Psoas muscle (tissue), 8 donors: Measurements from ENCODE around the gene NPDC1. TPM values are rescaled to one million over a fixed set of nuclear protein-coding genes. Genes with fewer than 3 reads are reported as not detected.
A peak's percentile ranks its signal among the peaks of the same experiment; 100 is the strongest.

Experiments used
- ATAC-seq, 4 donors: fragments of 200-7000 bp; cut with Tn5 transposase; one replicate each; pipeline ENCODE4 v1.9.1; 2020; ENCODE audit warnings: moderate library complexity in 3 of 4, mild to moderate bottlenecking in 2 of 4
- DNase-seq, 2 donors: peaks; one replicate each; pipeline ENCODE4 v3.0.0-alpha.2; 2020
- H3K27ac ChIP-seq: fragments of 200-600 bp; one replicate; pipeline ENCODE4 v1.8.0; 2022
- H3K27me3 ChIP-seq, 3 donors: fragments of 200-600 bp in 1 of 3; one replicate each; pipeline versions ENCODE4 v1.6.1 to v1.8.0; 2013 to 2022; ENCODE audit warnings: low read length in 2 of 3, mild to moderate bottlenecking in 2 of 3, moderate library complexity in 1 of 3; ENCODE audit not compliant: insufficient read depth in 3 of 3
- H3K36me3 ChIP-seq, 2 donors: fragments of 200-600 bp in 1 of 2; one replicate each; pipeline versions ENCODE4 v1.6.1 to v1.8.0; 2013 to 2022; ENCODE audit warnings: low read depth in 1 of 2, mild to moderate bottlenecking in 1 of 2, moderate library complexity in 1 of 2; ENCODE audit not compliant: insufficient read depth in 1 of 2
- H3K4me1 ChIP-seq: fragments of 200-600 bp; one replicate; pipeline ENCODE4 v1.8.0; 2022
- H3K4me3 ChIP-seq: fragments of 200-600 bp; one replicate; pipeline ENCODE4 v1.8.0; 2022; ENCODE audit warnings: mild to moderate bottlenecking
- H3K9me3 ChIP-seq: fragments of 200-600 bp; one replicate; pipeline ENCODE4 v1.8.0; 2022
- CTCF ChIP-seq: fragments of 200-600 bp; IDR thresholded peaks from one replicate; pipeline ENCODE4 v1.8.0; 2022; ENCODE audit warnings: antibody characterized with exemption
- WGBS, 3 donors: extraction: QIAGEN DNeasy Blood & Tissue Kit; methylation state at CpG; one replicate each; pipeline versions ENCODE4 v1.1.6 to v1.1.7; 2013; 5-methylcytosine and 5-hydroxymethylcytosine counted together
- intact Hi-C, 2 donors: fragments of 100-400 bp; cut with DNase I; formaldehyde crosslinking; loops; one replicate each; pipeline versions ENCODE4 v1.11.0 to v1.14.2; 2022
- polyA plus RNA-seq, 3 donors: library from polyadenylated mRNA; stranded (reverse); fragments of 200-250 nt; gene quantifications; one replicate each; pipeline ENCODE4 v1.2.3, GENCODE V29; 2013
- total RNA-seq, 4 donors: library from RNA; stranded (reverse); fragmentation: NEBNext Ultra II Directional in 2 of 4; extraction: Animal tissue kit (Norgen Biotek cat#: 25700) in 2 of 4; gene quantifications; one replicate each; pipeline versions ENCODE4 v1.2.1 to v1.2.4, GENCODE V29; 2021 to 2023
- donor health status: healthy with polysubstance abuse.
- donor health status: DM: no; HTN: no; CAD: no; lungs with moderate emphysema.
- donor health status: Bipolar disorder and iron deficiency.
- donor health status: healthy.
- donor health status: DM: yes; HTN: yes; CAD: no.
- donor health status: DM: no; HTN: no; CAD: no.
- donor health status: DM: no; HTN: no; CAD: no.
- donor health status: DM: yes; HTN: yes; CAD: no.

The NPDC1 gene
- total and polyA plus RNA-seq, 7 donors = 14.8 to 32.1 (median 22.4) TPM

- Histone ChIP-seq H3K4me3 (no peak overlapping the region), H3K27ac (no peak overlapping the region), H3K4me1 (peaks cover 11% of the 10 kb centered on the region), H3K9me3 (no peaks in the 10 kb centered on the region), H3K27me3 (peaks cover 0 to 4% (median 0%) of the 10 kb centered on the region in 3 donors), H3K36me3 (peaks cover 0 to 9% of the 10 kb centered on the region in 2 donors)
- no peak for TF ChIP-seq CTCF
- DNase-seq = no peak
- 55 to 73% (median 68%) methylated on average over 50 to 51 of the region's 51 CpGs for WGBS, 3 donors
- no peak for ATAC-seq
- intact Hi-C loops = no loop called here
Observed at GRCh38 chr9:137078701-137079400, 32.9 kb upstream of the NPDC1 start.

- intact Hi-C loops = no loop called here
- ATAC-seq = peak in 1 of 4 donors; percentile 19
- H3K36me3 ChIP-seq = peaks cover 0 to 9% of the 10 kb centered on the region in 2 donors
- peaks cover 11% of the 10 kb centered on the region for H3K4me1 ChIP-seq
- WGBS, 3 donors = 17 to 28% (median 23%) methylated on average over 57 to 76 of the region's 76 CpGs
- no peak overlapping the region for H3K27ac ChIP-seq
- H3K9me3 ChIP-seq = no peaks in the 10 kb centered on the region
- peak in 1 of 2 donors; percentile 56 for DNase-seq
- peak overlapping the region; percentile 66 for H3K4me3 ChIP-seq
- H3K27me3 ChIP-seq = peaks cover 0 to 4% (median 0%) of the 10 kb centered on the region in 3 donors
- TF ChIP-seq CTCF = no peak
Observed at GRCh38 chr9:137077758-137078693, 32.0 kb upstream of the NPDC1 start.

- 2 to 4% (median 4%) methylated on average over 34 to 84 of the region's 87 CpGs for WGBS, 3 donors
- peak; percentile 41 to 71 (median 59) for ATAC-seq
- Histone ChIP-seq H3K27ac (no peak within 1 kb of the TSS), H3K9me3 (no peaks in the 10 kb centered on the region), H3K4me1 (peaks cover 11% of the 10 kb centered on the region), H3K27me3 (peaks cover 0 to 4% (median 0%) of the 10 kb centered on the region in 3 donors), H3K4me3 (peak within 1 kb of the TSS; percentile 66), H3K36me3 (peaks cover 0 to 9% of the 10 kb centered on the region in 2 donors)
- DNase-seq = peak; percentile 83
- intact Hi-C loops = no loop called here
- no peak for TF ChIP-seq CTCF
Observed at GRCh38 chr9:137077010-137077747, 31.2 kb upstream of the NPDC1 start, which contains the start of gene UAP1L1. UAP1L1 (plus strand) TSS chr9:137077517; CDS start chr9:137077533, 16 bp downstream.

GRCh38 chr9:137076636-137077009 is 30.6 kb upstream of the NPDC1 start:
- peaks cover 0 to 9% of the 10 kb centered on the region in 2 donors for H3K36me3 ChIP-seq
- ATAC-seq = peak in 3 of 4 donors; percentile 6 to 17 (median 10)
- H3K4me3 ChIP-seq = peak overlapping the region; percentile 66
- H3K27ac ChIP-seq = no peak overlapping the region
- 57 to 60% (median 57%) methylated on average over 15 of the region's 15 CpGs for WGBS, 3 donors
- peaks cover 11% of the 10 kb centered on the region for H3K4me1 ChIP-seq
- no peak for TF ChIP-seq CTCF
- H3K27me3 ChIP-seq = peaks cover 0 to 4% (median 0%) of the 10 kb centered on the region in 3 donors
- no peaks in the 10 kb centered on the region for H3K9me3 ChIP-seq
- no peak for DNase-seq
- intact Hi-C loops = no loop called here
